ENCODE measurements around the gene NPAS2.

Gene NPAS2

DNA sequence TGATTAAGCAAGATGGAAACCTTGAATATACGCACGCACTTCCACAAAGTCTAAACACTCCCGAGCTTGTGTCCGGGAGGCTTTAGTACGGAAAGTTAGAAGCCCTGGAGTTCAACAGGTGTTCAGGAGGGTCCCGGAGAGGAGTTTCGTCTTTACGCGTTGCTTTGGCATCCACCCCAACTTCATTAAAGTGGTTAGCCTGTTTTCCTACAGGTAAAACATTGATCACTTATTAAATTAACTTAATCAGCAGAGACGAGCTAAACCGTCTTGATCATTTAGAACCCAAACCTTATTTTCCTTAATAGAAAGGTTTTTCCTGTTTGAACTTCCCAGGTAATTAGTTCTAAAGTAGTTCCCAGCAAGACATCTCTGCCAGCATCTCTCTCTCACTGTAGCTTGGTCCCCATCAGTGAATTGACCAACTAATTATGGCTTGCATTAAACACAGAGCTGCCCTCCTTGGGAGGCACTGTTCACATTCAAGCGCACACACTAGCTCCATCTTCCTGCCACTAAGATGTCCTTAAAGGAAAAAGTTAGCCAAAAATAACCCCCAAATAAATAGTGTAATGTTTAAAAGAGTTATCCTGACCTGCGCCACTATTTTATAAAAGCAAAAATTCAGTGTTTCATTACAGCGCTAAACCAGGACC is 1.4 kb downstream of the NPAS2 start:
- no peak for DNase-seq (ENCODE audit: low read depth in 2 of 3, low spot score in 1 of 3)

DNA sequence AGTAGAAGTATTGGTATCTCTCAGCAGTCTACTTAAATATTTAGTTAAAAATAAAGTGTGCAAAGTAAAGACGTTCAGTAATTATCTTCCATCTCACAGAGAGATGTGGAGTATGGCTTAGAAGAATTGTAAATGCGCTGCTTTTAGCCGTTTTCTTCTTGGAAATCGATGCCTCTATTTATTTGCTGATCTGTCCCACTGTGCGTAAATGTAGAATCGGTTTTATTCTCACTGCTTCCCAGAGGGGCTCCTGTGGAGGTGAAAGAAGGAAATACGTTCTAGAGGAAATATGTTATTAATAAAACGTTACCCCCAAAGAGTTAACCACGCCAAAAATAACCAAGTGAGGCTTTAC is 1.9 kb downstream of the NPAS2 start:
- DNase-seq (ENCODE audit: low read depth in 2 of 3, low spot score in 1 of 3), result no peak

DNA sequence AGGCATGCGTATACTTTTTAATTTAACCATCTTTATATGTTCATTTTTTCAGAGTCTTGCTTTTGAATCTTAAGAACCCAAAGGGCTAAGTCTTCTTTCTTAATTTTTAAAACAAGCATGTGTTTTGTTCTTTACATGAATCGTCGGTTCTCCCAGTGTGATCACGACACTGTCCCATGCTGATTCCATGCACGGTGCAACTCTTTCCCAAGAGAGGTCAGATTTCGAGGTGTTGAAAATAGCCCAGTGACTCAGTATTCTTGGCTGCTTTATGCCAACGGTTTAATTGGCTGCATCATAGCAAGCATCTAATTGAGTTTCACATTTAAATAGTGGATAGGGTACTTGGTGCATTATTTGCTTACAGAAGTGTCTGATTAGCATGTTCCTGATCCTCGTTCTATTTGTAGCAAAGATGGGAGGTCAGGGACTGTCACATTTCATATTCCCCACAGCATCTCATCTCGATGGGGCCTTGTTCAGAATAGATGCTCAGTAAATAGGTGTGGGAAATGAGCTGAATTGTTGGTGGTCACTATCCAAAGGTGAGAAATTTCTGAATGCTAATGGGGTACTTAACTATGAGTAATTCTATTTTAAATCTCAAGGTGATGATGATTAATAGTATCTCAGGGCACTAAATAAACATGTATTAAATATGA is 2.8 kb downstream of the NPAS2 start:
- no peak for DNase-seq (ENCODE audit: low read depth in 2 of 3, low spot score in 1 of 3)

DNA sequence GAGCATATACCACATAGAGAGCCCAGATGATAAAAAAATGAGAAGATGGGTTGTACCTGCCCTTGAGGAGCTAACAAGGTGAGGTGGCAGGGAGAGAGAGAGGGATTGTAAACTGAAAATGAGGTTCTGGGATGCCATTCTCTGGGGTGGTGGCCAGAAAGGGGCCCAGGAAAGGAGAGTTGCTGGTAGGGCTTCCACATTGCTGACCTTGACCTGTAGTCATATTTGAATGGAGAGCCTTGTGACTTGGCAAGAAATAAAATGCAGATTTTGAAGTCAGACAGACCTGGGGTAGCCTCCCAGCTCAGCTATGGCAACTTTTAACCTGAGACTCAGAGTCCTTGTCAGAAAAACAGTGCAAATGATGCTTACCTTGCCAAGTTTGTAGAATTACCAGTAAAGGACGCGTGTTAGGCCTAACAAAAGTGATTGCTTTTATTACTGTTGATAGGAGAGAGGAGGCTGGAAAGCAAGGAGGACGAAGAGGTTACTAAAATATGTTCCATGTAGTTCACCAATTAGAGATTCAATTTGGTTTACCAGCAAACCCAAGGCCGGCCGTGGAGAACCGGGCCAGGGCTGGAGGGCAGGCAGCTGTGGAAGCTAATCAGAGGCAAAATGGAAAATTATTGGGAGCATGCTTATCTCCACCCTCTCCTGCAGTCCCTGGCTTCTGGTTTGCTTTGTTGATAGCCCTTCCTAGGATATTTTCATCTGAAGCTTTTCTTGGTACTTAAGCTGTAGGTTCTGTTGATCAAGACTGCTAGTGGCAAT is 3.9 kb downstream of the NPAS2 start:
- no peak for DNase-seq (ENCODE audit: low read depth in 2 of 3, low spot score in 1 of 3)

DNA sequence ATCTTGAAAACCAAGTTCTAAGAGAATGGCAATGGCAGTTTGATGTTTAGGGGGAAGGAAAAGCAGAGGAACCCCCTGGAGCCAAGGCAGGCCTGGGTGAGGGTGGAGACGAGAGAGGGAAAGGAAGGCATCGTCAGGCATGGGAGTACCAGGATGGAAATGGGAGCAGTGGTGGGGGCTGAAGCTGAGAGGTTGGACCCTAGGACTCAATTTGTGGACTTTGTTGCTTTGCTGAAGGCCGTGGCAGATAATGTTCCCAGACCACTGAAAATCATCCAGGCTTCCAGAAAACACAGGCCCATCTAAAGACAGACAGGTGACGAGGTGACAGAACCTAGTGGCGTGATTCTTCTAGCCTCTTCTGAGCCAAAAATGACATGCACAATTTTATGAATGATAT is 4.9 kb downstream of the NPAS2 start:
- no peak for DNase-seq (ENCODE audit: low read depth in 2 of 3, low spot score in 1 of 3)

DNA sequence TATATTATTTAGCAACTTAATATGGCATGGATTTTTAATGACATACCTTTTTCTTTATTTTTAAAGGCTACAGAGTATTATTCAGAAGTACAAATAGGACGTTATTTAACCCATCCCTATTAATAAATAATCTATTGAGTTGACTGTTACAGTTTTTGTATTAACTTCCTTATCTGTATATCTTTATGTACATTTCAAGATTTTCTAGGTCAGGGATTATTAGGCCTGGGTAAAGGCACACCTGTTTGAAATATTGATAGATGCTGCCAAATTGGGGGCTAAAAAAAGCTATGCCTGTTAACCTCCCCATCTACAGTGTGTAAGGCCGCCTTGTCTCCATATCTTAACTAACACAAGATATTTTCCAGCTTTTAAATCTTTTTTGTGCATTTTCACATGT is 6.6 kb downstream of the NPAS2 start:
- no peak for DNase-seq (ENCODE audit: low read depth in 2 of 3, low spot score in 1 of 3)

DNA sequence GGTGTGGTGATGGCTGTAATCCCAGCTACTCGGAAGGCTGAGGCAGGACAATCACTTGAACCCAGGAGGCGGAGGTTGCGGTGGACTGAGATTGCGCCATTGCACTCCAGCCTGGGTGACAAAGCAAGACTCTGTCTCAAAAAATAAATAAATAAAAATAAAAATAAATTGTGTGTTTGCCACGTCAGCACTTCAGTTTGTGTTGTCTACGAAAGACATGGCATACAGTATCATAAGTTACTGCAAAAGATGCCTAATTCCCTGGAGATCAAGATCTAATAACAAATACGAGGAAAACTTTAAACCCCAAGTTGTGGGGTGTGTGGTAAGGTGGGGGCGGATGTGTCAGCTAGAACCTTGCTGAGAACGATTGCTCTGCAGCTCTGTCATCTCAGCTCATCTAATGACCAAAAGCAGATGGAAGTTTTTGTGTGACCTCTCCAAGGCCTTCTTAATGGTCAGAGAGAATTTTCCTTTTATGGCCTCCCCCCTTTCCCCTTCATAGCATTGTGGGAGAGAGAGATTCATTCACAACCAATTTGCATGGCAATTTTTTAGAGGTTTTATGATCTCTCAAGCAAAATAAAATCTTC is 11.3 kb downstream of the NPAS2 start:
- DNase-seq (ENCODE audit: low read depth in 2 of 3, low spot score in 1 of 3), result no peak

DNA sequence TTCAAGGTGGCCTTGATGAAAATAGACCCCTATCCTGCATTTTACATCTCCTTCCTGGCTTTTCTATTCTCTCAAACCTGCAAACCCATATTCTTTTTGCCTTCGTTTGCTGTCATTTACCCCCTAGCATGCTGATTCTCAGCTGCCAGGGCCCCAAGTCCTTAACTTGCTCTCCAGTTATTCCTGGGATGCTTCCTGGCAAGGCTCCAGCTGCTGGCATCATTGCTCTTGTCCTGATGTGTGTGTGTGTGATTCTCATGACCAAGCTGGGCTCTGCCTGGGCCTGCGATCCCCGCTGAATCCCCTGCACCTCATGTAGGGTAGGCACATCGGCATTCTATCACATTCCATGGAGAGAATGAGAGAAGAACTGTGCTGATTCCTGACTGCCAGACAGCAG is 11.9 kb downstream of the NPAS2 start:
- DNase-seq (ENCODE audit: low read depth in 2 of 3, low spot score in 1 of 3), result no peak

DNA sequence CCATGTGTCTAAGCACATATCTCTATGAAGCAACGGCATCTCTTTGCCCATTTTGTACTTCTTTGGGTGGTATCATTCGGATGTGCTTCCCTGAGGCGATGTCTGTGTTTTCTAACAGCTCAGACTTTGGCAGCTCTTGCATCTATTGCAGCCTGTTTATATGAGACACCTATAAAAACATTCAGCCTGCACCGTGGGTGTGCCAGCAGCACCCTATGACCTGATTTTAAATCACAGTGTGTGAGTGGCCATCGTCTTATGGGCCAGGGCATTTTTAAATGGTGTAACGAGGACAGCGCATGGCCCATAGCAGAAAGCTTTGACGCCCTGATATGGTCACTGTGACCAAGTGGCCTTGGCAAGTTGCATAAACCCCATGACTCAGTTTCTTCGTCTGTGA is 12.9 kb downstream of the NPAS2 start:
- DNase-seq (ENCODE audit: low read depth in 2 of 3, low spot score in 1 of 3), result no peak

DNA sequence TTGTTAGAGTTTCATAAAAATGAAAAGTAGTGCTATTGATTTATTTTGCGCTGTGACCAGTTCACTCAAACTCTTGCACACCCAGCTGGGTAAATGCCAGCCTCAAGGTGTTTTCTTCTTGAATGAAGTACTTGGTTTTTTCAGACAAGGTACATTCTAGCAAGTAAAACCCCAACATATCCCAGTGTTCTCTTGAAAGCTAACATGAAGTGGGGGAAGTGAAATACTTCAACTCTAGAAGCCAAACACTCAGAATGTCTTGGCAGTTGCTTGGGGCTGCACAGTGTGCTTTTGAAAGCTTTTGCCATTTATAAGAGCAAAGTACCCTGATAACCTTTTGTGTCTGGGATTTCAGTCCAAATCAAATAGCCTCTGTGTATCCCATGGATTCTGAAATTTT is 13.4 kb downstream of the NPAS2 start:
- DNase-seq (ENCODE audit: low read depth in 2 of 3, low spot score in 1 of 3), result no peak

DNA sequence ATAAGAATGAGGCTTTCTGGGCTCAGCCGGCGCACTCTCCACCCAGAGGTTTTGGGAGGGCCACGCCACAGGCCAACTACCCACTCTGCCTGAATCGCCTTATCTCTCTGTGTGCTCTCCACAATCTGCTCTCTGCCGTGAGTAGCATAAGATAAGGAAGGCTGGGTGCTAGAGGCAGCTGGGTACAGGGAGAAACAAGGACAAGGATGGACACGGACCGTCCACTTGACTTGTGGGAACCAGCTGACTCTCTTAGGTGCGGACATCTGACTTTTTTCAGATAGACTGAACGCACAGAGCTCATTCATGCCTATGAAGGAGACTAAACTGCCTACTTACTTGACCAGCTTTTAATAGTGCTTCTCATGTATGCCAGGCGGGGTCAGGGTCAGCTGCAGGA is 14.3 kb downstream of the NPAS2 start:
- DNase-seq (ENCODE audit: low read depth in 2 of 3, low spot score in 1 of 3), result no peak

DNA sequence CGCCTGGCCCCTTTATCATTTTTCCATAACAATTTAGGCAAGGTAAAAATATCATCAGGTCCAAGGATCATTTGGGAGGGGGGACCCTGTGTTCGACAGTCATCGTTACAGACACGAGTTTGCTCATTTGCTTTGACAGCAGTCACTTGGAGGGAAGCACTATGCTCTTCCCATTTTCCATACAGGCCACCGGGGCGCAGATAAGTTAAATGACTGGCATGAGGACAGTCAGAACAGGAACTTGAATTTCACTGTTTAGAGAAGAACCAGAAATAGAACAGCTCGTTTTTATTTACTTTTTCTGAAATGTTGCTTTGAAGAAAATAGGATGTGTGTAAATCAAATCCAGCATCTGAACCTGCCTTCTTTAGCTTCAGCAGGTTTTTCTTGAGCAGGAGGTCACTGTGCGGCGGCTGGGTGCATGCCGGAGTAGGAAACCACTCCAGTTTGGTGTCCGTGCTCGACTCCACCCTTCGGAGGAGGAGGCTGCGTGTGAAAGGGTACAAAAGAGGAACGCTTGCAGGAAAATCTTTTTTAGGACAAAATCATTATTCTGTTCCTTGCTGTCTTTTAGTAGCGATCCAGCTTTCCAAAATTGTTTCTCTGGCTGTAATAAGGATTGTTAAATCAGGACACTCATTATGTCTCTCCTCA is 15.2 kb downstream of the NPAS2 start:
- DNase-seq (ENCODE audit: low read depth in 2 of 3, low spot score in 1 of 3), result no peak

DNA sequence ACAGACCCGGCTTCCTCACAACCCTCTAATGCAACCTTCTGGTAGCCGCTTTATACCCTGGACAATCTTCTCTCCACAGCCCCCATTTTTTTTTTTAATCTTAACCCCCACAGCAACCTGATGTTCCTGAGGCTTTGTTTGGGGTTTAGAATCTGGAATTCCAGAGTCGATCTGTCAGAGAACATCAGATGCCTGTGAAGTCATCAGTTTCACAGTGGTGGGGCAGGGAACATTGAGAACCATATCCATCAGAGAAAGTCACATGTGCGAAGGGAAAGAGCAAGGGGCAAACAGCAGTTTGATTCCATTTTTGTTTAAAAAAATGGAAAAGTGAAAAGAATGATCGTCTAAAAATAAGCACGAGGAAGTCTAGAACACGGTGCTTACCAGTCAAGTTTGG is 20.6 kb downstream of the NPAS2 start:
- no peak for DNase-seq (ENCODE audit: low read depth in 2 of 3, low spot score in 1 of 3)

DNA sequence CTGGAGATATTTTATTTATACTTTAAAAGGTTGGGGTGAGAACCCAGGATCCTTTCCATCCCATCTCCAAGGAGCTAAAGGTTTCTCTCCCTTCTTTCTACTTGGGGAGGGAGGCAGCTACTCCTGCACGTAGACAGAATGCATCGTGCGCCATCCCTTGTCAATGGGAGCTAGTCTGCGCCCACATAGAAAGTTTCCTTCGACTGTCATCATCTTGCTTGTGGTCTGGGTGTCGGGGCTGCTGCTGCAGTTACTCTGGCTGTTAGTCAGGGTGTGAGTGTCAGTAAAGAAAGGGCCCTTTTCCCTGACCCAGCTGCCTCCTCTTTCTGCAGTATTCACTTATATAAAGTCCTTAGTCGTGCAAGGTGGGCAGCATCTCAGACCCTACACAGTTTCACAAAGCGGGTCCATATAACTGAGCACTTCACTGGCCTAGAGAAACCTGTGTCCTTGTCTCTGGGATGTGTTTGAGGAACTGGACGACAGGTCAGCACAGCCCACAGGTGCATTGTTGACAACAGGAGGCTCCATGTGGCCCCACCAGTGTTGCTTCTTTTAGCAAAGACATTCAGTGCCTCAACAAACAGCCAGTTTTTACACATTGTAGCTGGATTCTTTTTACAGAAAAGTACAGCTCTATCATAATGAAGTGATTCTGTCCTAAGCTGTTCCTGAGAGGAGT is 22.4 kb downstream of the NPAS2 start:
- no peak for DNase-seq (ENCODE audit: low read depth in 2 of 3, low spot score in 1 of 3)

DNA sequence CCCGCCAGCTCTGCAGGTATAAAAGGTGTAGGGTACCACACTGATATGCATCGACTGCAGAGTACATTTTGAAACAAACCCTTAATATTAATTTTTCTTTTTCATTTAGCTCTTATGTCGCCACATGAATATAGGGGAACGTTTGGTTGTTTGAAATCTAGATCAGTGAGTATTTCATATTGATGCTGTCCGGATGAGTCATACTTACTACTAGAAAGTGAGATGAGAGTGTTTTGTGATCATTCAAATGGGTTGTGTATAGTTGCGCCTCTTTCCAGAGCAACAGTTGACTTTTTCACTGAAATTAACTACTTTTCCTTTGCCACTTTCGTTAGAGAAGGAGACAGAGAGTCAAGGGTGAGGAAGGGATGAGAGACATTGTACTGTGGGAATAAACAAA is 24.6 kb downstream of the NPAS2 start:
- DNase-seq (ENCODE audit: low read depth in 2 of 3, low spot score in 1 of 3), result no peak

DNA sequence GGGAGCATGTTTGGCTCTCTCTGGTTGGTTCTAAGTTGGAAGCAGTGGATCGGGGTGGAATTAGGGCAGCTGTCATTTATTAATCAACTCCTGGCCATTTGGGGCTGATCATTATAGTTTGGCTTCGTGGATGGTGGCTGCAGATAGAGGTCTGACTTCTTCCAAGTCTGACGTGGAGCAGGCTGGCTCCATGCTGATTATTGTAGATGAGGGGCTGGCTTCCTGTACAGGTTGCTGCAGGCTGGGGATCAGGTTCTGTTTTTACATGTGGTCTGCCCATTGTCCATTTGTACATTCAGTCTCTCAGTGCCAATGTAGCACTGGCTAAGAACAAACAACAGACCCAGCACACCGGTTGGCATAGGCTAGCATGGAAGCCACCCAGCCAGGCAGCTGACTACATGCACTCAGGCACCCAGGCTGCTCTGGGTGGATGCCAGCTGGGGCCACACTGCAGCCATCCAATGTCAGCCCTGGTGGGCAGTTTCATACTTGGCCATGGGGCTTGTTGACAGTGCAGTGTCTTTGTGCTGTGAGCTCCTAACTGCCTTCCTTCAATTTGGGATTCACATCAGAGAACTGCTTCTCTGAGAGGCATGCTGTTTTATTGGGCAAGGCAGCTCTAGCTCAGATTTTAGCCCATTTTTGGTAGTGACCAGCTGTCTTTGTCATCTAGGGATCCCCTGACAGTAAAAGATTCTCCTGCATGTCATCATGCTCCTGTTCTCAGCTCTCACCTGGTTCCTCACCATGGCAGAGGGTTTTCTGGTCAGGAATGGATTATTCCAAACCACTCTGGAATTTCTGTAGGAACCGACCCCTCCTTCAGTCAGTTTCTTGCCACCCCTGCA is 25.4 kb downstream of the NPAS2 start:
- DNase-seq (ENCODE audit: low read depth in 2 of 3, low spot score in 1 of 3), result no peak

DNA sequence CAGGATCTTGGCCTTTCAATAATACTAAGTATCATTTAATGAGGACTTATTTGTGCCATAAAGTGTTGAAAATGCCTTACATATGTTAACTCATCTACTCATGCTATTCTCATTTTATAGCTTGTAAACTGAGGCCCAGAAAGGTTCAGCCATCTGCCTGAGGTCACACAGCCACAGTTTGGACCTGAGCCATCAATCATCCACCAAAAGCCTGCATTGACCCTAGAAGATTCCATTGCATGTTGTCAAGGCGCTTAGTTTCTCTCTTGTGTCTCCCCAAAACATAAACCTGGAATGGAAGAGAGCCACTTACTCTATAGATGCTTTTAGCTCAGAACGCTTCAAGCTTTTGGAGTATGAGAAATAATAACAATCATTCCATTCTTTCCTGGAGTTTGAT is 26.8 kb downstream of the NPAS2 start:
- DNase-seq (ENCODE audit: low read depth in 2 of 3, low spot score in 1 of 3), result no peak

DNA sequence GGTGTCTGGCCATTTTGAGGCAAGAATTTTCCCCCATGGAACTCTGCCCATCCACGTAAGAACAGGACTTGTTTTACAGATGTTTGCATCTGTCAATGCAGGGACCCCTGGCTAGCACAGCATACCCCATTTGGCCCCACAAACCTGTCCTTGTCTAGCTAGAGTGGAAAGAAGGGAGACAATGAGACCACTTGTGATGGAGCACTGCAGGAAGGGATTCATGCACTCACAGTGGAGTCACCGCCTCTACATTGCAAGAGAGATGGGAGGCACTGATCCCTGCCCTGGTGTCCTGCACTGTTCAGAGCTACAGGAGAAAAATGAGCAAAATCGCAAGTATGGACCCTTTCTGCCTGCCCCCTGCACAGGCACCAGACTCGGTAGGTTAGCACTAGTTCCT is 32.5 kb downstream of the NPAS2 start:
- no peak for DNase-seq (ENCODE audit: low read depth in 2 of 3, low spot score in 1 of 3)

DNA sequence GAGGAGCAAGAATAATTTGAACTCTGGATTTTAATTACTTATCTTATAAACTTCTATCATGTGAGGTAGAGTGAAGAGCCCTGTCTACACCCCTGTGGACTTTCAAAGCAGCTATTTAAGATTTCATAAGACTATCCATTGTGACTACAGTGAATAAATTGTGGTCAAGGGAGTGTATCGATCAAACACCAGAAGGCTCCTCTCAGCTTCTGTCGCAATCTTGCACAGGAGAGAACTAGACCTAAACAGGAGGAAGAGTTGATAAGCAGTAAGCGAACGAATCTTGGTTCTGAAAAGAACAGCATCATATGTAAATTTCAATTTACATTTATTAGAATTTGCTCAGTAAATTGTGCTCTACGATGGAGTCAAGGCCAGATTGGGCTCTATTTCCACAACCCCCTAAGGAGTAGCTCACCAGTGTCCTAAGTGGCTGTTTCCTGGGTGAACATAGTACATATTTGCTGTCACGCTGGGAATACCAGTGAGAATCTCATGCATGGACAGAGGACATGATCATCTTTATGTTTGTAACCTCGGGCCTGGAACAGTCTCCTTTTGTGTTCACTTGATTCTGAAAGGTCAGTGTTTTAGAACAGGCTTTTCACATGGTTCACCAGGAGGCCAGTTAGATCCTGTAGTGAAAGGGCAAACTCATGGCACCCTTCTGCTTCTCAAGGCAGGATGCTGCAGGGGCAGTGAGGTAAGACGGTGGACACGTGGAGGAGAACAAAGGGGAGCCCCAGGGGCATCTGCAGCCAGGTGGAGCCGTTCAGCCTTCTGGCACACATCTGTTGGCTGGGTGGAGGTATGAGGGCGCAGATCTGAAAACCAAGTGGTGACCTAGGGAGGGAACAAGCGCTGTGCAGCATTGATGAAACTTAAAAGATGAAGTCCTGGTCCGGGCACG is 33.3 kb downstream of the NPAS2 start:
- no peak for DNase-seq (ENCODE audit: low read depth in 2 of 3, low spot score in 1 of 3)
